Fibroblast of pulmonary artery (primary cell): ENCODE data around the gene FRMD1.

Experiments
- DNase-seq: peaks from one replicate; pipeline ENCODE4 v3.0.0-alpha.2; 2010; ENCODE audit warnings: low read depth
- H3K4me3 ChIP-seq: replicated peaks from 2 replicates; pipeline ENCODE4 v1.5.1; 2011; ENCODE audit warnings: low read depth, mild to moderate bottlenecking, control low read depth, low read length, moderate library complexity
- TF ChIP-seq, protein P1 (sequence below): IDR thresholded peaks from 2 replicates; pipeline ENCODE4 v1.5.1; 2011; ENCODE audit warnings: mild to moderate bottlenecking, control low read depth, low read length, inconsistent platforms; ENCODE audit errors: missing control alignments

FRMD1 gene

DNA sequence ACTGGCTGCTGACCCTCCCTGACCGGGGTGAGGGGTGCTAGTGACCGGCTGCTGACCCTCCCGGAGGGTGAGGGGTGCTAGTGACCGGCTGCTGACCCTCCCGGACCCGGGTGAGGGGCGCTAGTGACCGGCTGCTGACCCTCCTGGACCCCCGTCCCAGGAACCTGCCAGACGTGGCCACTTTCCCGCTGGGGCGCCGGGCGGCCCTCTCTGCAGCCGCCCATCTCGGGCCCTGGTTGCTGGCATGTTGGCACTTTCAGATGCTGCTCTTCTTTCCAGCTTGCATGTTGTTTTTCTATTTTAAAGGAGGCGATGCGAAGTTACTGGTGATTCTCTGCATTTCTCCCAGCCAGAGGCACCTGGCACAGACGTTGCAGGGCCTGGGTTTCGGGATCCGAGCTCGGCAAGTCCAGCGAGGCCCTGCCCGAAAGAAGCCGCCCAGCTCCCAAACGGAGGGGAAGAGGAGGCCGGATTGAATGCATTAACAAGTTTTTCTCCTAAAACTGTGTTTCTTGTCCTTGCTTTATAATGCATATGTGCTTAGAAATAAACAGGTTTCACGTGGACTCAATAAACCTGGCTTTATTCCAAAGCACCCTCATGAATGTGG, 34.4 kb downstream of the FRMD1 start:
- no peak for DNase-seq
- no peak overlapping the region for H3K4me3 ChIP-seq
- TF ChIP-seq, protein P1, sequence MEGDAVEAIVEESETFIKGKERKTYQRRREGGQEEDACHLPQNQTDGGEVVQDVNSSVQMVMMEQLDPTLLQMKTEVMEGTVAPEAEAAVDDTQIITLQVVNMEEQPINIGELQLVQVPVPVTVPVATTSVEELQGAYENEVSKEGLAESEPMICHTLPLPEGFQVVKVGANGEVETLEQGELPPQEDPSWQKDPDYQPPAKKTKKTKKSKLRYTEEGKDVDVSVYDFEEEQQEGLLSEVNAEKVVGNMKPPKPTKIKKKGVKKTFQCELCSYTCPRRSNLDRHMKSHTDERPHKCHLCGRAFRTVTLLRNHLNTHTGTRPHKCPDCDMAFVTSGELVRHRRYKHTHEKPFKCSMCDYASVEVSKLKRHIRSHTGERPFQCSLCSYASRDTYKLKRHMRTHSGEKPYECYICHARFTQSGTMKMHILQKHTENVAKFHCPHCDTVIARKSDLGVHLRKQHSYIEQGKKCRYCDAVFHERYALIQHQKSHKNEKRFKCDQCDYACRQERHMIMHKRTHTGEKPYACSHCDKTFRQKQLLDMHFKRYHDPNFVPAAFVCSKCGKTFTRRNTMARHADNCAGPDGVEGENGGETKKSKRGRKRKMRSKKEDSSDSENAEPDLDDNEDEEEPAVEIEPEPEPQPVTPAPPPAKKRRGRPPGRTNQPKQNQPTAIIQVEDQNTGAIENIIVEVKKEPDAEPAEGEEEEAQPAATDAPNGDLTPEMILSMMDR = no peak

DNA sequence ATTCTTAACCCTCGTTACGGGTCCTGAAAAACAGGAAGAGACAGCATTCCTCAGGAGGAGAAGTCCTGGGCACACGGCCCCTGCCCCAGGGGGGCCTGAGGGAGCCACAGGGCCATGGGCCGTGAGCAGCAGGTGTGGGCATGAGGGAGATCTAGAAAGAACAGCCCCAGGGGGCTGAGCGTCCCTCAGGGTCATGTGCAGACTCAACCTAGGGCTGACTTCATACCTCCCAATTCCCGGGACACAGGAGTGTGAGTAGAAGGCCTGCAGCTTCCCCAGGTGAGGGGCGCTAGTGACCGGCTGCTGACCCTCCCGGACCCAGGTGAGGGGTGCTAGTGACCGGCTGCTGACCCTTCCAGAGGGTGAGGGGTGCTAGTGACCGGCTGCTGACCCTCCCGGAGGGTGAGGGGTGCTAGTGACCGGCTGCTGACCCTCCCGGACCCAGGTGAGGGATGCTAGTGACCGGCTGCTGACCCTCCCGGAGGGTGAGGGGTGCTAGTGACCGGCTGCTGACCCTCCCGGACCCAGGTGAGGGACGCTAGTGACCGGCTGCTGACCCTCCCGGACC, 35.1 kb downstream of the FRMD1 start:
- TF ChIP-seq, protein P1 = no peak
- DNase-seq = no peak
- H3K4me3 ChIP-seq = no peak overlapping the region

DNA sequence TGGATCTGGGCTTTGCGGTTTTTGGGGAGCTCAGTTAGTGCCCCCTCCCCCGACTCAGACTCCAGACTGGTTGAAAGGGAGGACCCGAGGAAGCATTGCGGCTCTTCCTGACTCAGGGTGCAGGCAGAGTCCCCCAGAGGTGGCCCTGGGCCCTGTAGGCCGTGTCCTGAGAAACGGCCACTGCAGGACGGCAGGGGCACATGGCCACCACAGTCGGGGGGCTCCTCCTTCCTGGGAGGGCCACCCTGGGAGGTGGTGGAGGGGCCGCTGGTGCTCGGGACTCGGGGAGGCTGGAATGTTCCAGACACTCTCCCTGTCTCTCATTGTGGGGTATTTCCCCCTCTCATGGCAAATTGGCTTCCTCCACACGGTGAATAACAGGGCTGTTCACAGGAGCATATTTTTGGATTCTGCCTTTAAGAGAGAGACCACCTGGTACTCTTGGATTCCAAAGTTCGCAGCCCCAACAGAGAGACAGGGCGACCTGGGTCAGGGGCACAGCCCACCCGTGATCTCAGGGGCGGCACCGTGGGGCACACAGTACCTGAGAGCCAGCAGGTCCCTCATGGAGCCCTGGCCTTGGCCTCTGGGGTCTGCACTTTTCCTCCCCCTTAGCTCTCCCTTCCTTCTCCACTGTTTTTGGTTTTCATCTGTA, 35.7 kb downstream of the FRMD1 start:
- H3K4me3 ChIP-seq = no peak overlapping the region
- TF ChIP-seq, protein P1 = no peak
- DNase-seq = no peak

DNA sequence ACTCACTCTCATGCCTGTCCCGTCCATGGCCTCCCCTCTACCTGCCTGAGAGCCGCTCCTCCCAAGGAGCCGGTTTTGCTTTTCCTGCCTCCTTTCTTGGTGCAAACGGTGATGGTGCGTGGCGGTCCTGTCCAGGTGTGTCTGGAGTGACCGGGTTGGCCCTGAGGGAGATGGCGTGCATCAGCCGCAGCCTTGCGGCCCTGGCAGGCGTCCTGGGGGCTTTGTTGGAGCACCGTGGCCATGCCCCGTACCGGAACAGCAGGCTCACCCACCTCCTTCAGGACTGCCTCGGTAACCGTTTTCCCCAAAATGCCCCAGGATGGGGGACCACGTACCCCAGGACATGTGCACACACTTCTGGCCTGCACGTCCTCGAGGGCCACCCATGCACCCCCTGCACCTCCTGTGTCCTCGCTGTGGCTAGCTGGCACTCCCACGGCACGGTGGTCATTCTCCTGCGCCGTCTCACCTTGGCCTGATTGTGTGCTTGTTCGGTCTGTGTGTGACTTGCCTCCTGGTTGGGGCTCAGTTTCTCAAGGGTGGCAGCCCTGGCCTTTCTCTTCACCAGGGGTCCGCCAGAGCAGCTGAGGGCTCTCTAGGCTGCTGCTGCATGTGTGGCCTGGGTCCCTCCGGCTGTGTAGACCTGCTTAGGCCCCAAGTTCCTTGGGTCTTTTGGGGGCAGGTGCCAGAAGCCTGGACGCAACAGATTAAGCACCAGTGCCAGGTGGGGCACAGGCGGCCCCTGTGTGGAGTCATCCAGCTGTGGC, 36.4 kb downstream of the FRMD1 start:
- TF ChIP-seq, protein P1 = no peak
- H3K4me3 ChIP-seq = no peak overlapping the region
- no peak for DNase-seq

DNA sequence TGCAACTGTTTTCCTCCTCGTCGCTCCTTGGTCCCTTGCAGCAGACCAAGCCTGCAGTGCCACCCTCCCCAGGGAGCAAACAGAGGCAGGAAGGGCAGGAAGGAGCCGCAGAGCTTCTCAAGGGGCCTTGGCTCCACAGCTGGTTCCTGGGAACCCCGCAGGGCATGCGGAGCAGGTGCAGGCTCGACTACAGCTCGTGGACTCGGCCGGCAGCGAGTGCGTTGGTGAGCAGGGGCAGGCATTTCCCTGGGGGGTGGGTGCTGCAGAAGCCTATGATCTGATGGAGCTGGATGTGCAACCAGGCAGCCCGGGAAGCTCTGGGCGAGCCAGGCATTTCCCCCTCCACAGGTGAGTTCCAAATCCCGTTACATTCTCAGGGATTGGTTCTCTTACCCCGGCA, 37.1 kb downstream of the FRMD1 start:
- TF ChIP-seq, protein P1 = no peak
- no peak for DNase-seq
- no peak overlapping the region for H3K4me3 ChIP-seq

DNA sequence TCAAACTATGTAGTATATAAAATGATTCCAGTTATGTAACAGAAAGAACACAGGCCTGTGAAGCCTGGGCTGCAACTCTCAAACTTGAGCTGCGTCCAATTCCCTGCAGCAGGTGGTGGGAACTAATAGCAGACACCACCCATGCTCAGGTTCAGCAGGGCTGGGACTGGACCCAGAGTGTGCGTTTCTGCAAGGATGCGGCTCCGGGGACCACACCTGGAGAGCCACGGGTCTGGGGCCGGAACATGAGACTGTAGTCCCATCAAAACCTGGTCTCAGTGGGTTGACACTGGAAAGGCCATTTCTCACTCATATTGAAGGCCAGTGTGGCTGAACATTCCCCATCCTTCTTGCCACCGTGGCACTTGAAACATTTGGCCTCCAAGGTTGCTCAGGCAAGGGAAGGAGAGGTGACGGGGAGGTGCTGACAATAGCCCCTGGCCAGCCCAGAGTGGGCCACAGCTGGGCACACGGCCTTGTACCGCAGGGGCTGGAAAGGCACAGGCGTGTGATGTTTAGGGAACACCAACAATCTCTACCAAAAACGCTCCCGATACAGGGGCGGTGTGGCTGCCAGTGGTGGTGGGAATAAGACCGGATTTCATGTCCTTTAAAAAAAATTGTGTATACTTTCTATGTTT, 38.0 kb downstream of the FRMD1 start:
- H3K4me3 ChIP-seq = no peak overlapping the region
- no peak for DNase-seq
- TF ChIP-seq, protein P1 = no peak
